ENCODE data around the gene FIGN. TPM values are rescaled to one million over a fixed set of nuclear protein-coding genes. Genes with fewer than 3 reads are reported as not detected.

The FIGN gene
- total and polyA plus RNA-seq, 2 donors from 2014 or later: 1.1 to 8.0 TPM

- DNase-seq: no peak
- H3K9ac ChIP-seq (ENCODE audit: low read length in 3 of 3): no peak overlapping the region
- no peaks in the 10 kb centered on the region for H3K36me3 ChIP-seq (ENCODE audit: control insufficient read depth in 2 of 3, insufficient read depth in 3 of 3, low read length in 3 of 3)
- no peaks in the 10 kb centered on the region for H3K4me1 ChIP-seq (ENCODE audit: control insufficient read depth in 2 of 3, insufficient read depth in 2 of 3, low read depth in 1 of 3, low read length in 3 of 3)
- TF ChIP-seq, protein P1, sequence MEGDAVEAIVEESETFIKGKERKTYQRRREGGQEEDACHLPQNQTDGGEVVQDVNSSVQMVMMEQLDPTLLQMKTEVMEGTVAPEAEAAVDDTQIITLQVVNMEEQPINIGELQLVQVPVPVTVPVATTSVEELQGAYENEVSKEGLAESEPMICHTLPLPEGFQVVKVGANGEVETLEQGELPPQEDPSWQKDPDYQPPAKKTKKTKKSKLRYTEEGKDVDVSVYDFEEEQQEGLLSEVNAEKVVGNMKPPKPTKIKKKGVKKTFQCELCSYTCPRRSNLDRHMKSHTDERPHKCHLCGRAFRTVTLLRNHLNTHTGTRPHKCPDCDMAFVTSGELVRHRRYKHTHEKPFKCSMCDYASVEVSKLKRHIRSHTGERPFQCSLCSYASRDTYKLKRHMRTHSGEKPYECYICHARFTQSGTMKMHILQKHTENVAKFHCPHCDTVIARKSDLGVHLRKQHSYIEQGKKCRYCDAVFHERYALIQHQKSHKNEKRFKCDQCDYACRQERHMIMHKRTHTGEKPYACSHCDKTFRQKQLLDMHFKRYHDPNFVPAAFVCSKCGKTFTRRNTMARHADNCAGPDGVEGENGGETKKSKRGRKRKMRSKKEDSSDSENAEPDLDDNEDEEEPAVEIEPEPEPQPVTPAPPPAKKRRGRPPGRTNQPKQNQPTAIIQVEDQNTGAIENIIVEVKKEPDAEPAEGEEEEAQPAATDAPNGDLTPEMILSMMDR (IDR thresholded peaks at IDR 0.05; ENCODE audit: borderline replicate concordance, extremely low read depth, insufficient read depth): no peak
- H3K27me3 ChIP-seq (ENCODE audit: control insufficient read depth, insufficient read depth, low read length): no peaks in the 10 kb centered on the region
- no peak overlapping the region for H3K4me3 ChIP-seq (ENCODE audit: low read length in 3 of 3)
- H3K27ac ChIP-seq (ENCODE audit: low read depth in 2 of 2, low read length in 2 of 2): no peak overlapping the region
- FAIRE-seq: no peak
- intact Hi-C loops (cut with DNase I): no loop called here
- H3K9me3 ChIP-seq (ENCODE audit: control insufficient read depth in 2 of 3, insufficient read depth in 1 of 3, low read length in 3 of 3): no peaks in the 10 kb centered on the region
Observed at GRCh38 chr2:163759013-163759412, 23.2 kb upstream of the FIGN start.

- TF ChIP-seq, protein P1 (IDR thresholded peaks at IDR 0.05; ENCODE audit: borderline replicate concordance, extremely low read depth, insufficient read depth): no peak
Observed at GRCh38 chr2:163757814-163758213, 22.0 kb upstream of the FIGN start.

DNA sequence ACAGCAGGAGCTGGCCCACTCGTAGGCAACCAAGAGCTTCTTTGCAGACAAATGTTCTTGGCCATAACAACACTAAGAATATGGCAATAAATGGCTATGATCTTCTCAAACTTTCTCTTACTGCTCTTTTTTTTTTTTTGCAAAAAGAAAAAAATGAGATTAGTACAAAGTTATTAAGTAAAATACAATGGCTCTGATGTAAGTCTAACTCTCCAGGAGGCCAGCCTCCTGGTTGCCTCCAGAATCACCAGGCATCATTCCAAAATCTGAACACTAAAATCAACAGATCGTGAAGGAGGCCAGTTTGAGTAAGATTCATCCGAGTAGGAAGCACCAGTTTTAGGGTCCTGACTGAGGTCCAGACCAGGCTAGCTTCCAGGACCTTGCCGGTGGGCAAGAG, 20.8 kb upstream of the FIGN start:
- Histone ChIP-seq H3K9ac (ENCODE audit: low read length in 3 of 3) (no peak overlapping the region), H3K4me3 (ENCODE audit: low read length in 3 of 3) (no peak overlapping the region), H3K9me3 (ENCODE audit: control insufficient read depth in 2 of 3, insufficient read depth in 1 of 3, low read length in 3 of 3) (no peaks in the 10 kb centered on the region), H3K4me1 (ENCODE audit: control insufficient read depth in 2 of 3, insufficient read depth in 2 of 3, low read depth in 1 of 3, low read length in 3 of 3) (no peaks in the 10 kb centered on the region), H3K27me3 (ENCODE audit: control insufficient read depth, insufficient read depth, low read length) (no peaks in the 10 kb centered on the region), H3K36me3 (ENCODE audit: control insufficient read depth in 2 of 3, insufficient read depth in 3 of 3, low read length in 3 of 3) (no peaks in the 10 kb centered on the region), H3K27ac (ENCODE audit: low read depth in 2 of 2, low read length in 2 of 2) (no peak overlapping the region)
- FAIRE-seq (no peak), DNase-seq (no peak)
- intact Hi-C loops (cut with DNase I): no loop called here
- TF ChIP-seq, protein P1 (IDR thresholded peaks at IDR 0.05; ENCODE audit: borderline replicate concordance, extremely low read depth, insufficient read depth): no peak

More at GRCh38 chr2:163757814-163758213, 22.0 kb upstream of the FIGN start:
- no peaks in the 10 kb centered on the region for H3K4me1 ChIP-seq (ENCODE audit: control insufficient read depth in 2 of 3, insufficient read depth in 2 of 3, low read depth in 1 of 3, low read length in 3 of 3)
- H3K36me3 ChIP-seq (ENCODE audit: control insufficient read depth in 2 of 3, insufficient read depth in 3 of 3, low read length in 3 of 3): no peaks in the 10 kb centered on the region
- H3K4me3 ChIP-seq (ENCODE audit: low read length in 3 of 3): no peak overlapping the region
- no peak overlapping the region for H3K9ac ChIP-seq (ENCODE audit: low read length in 3 of 3)
- no peak for FAIRE-seq
- H3K9me3 ChIP-seq (ENCODE audit: control insufficient read depth in 2 of 3, insufficient read depth in 1 of 3, low read length in 3 of 3): no peaks in the 10 kb centered on the region
- DNase-seq: no peak
- intact Hi-C loops (cut with DNase I): no loop called here
- H3K27ac ChIP-seq (ENCODE audit: low read depth in 2 of 2, low read length in 2 of 2): no peak overlapping the region
- H3K27me3 ChIP-seq (ENCODE audit: control insufficient read depth, insufficient read depth, low read length): no peaks in the 10 kb centered on the region

- intact Hi-C loops (cut with DNase I): no loop called here
- Histone ChIP-seq H3K27ac (ENCODE audit: low read depth in 2 of 2, low read length in 2 of 2) (no peak overlapping the region), H3K36me3 (ENCODE audit: control insufficient read depth in 2 of 3, insufficient read depth in 3 of 3, low read length in 3 of 3) (no peaks in the 10 kb centered on the region), H3K27me3 (ENCODE audit: control insufficient read depth, insufficient read depth, low read length) (no peaks in the 10 kb centered on the region), H3K9ac (ENCODE audit: low read length in 3 of 3) (no peak overlapping the region), H3K9me3 (ENCODE audit: control insufficient read depth in 2 of 3, insufficient read depth in 1 of 3, low read length in 3 of 3) (no peaks in the 10 kb centered on the region), H3K4me3 (ENCODE audit: low read length in 3 of 3) (no peak overlapping the region), H3K4me1 (ENCODE audit: control insufficient read depth in 2 of 3, insufficient read depth in 2 of 3, low read depth in 1 of 3, low read length in 3 of 3) (no peaks in the 10 kb centered on the region)
- FAIRE-seq: no peak
- TF ChIP-seq, protein P1 (IDR thresholded peaks at IDR 0.05; ENCODE audit: borderline replicate concordance, extremely low read depth, insufficient read depth): no peak
- DNase-seq: no peak
Observed at GRCh38 chr2:163755366-163755765, 19.6 kb upstream of the FIGN start.

Measured in kidney (tissue), 14 donors.